Measurements from ENCODE around the gene HNRNPK.

HNRNPK gene

GRCh38 chr9:83965350-83966208, 14.4 kb downstream of the HNRNPK start:
- H3K27ac ChIP-seq = peak overlapping the region; percentile 56
- TF ChIP-seq CTCF (IDR thresholded peaks at IDR 0.05) = no peak
- no peak for TF ChIP-seq ZFX (IDR thresholded peaks at IDR 0.05; ENCODE audit: borderline replicate concordance)

GRCh38 chr9:83964973-83965349, 15.1 kb downstream of the HNRNPK start:
- peak overlapping the region; percentile 56 for H3K27ac ChIP-seq
- TF ChIP-seq ZFX (IDR thresholded peaks at IDR 0.05; ENCODE audit: borderline replicate concordance) = no peak
- no peak for TF ChIP-seq CTCF (IDR thresholded peaks at IDR 0.05)

GRCh38 chr9:83962165-83962564, 17.9 kb downstream of the HNRNPK start:
- TF ChIP-seq CTCF (IDR thresholded peaks at IDR 0.05) (no peak), ZFX (IDR thresholded peaks at IDR 0.05; ENCODE audit: borderline replicate concordance) (no peak)
- H3K27ac ChIP-seq = peak overlapping the region; percentile 73

- no peak overlapping the region for H3K27ac ChIP-seq
- no peak for TF ChIP-seq CTCF (IDR thresholded peaks at IDR 0.05)
Measured at GRCh38 chr9:83960991-83961390, 19.0 kb downstream of the HNRNPK start.

GRCh38 chr9:83959061-83959460, 21.0 kb downstream of the HNRNPK start:
- no peak for TF ChIP-seq ZFX (IDR thresholded peaks at IDR 0.05; ENCODE audit: borderline replicate concordance)
- no peak for TF ChIP-seq CTCF (IDR thresholded peaks at IDR 0.05)
- no peak overlapping the region for H3K27ac ChIP-seq

GRCh38 chr9:83957248-83957513, 22.8 kb downstream of the HNRNPK start:
- peak overlapping the region; percentile 95 for H3K27ac ChIP-seq
- TF ChIP-seq ZFX (IDR thresholded peaks at IDR 0.05; ENCODE audit: borderline replicate concordance) (no peak), CTCF (IDR thresholded peaks at IDR 0.05) (no peak)

GRCh38 chr9:83956436-83957247, 23.4 kb downstream of the HNRNPK start:
- TF ChIP-seq ZFX (IDR thresholded peaks at IDR 0.05; ENCODE audit: borderline replicate concordance) = no peak
- TF ChIP-seq CTCF (IDR thresholded peaks at IDR 0.05) = no peak
- peak overlapping the region; percentile 95 for H3K27ac ChIP-seq
